ENCODE results near the gene LAD1. TPM values are rescaled to one million over a fixed set of nuclear protein-coding genes. Genes with fewer than 3 reads are reported as not detected.

LAD1 gene
- 0.26 TPM in 1 of 2 replicates, not detected in the other for total RNA-seq

GRCh38 chr1:201399018-201399351, at the start of gene LAD1:
TSS of gene LAD1 (minus strand) at chr1:201399324. CDS start at chr1:201399306, 18 bp downstream.

GRCh38 chr1:201377611-201378092, 21.5 kb downstream of the LAD1 start, which contains the start of gene TNNT2:
TSS of gene TNNT2 (minus strand) at chr1:201377680. CDS start at chr1:201373254, 4,426 bp downstream.

Other genes with a start within 250 kb of the LAD1 start
- gene TMEM9, start 244.8 kb downstream of the LAD1 start, total RNA-seq: 73.8 and 90.6 TPM in 2 replicates
- gene IGFN1, start 208.5 kb downstream of the LAD1 start, total RNA-seq: under 0.01 TPM in 1 of 2 replicates, not detected in the other
- 0.16 and 0.34 TPM in 2 replicates for gene PKP1, start 115.8 kb downstream of the LAD1 start, total RNA-seq
- gene TNNT2, start 21.6 kb downstream of the LAD1 start, total RNA-seq: not detected in 2 replicates
- gene TNNI1, start 22.4 kb upstream of the LAD1 start, total RNA-seq: 0.16 TPM in 1 of 2 replicates, not detected in the other
- 120 and 177 TPM in 2 replicates for gene PHLDA3, start 69.9 kb upstream of the LAD1 start, total RNA-seq
- gene CSRP1, start 107.8 kb upstream of the LAD1 start, total RNA-seq: 253 and 433 TPM in 2 replicates
- 11.2 and 14.3 TPM in 2 replicates for gene NAV1, start 139.8 kb upstream of the LAD1 start, total RNA-seq